Prostate gland (tissue), 2 donors: ENCODE data around the gene TMEM192.

Source experiments
- POLR2AphosphoS5 ChIP-seq: sonication (generic); formaldehyde crosslinking; IDR thresholded peaks from one replicate; pipeline ENCODE4 v1.6.1; 2017; ENCODE audit warnings: antibody characterized with exemption
- TF ChIP-seq, protein P1 (sequence below), 4 experiments: fragments of 200-600 bp in 2 of 4; fragments of 450-650 bp in 2 of 4; sonication (generic) in 2 of 4; IDR thresholded peaks; 1 replicate in 3 of 4; 2 replicates in 1 of 4; pipeline ENCODE4 v1.5.1; 2016 to 2019; ENCODE audit warnings: antibody characterized with exemption in 4 of 4, mild to moderate bottlenecking in 2 of 4, moderate library complexity in 2 of 4

DNA sequence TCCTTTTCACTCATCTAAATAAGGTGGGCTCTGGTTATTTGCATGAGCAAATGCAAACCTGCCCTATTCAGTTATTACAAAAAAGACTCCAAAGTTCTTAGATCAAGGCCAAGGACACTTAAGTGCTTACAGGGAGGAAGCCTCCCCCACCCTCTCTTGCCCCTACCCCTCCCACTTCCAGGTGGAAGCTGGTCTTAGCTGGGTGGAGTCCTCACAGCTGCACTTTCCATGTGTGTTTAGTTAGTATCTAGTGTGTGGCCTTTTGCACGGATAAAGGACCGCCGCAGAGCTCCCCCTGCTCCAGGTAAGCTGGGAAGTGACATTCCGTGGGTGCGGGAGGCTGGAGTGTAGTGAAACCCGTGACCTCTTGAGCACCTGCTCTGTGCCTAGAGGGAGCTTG, 59.0 kb downstream of the TMEM192 start, which contains the start of gene TRIM75:
- TF ChIP-seq, protein P1, sequence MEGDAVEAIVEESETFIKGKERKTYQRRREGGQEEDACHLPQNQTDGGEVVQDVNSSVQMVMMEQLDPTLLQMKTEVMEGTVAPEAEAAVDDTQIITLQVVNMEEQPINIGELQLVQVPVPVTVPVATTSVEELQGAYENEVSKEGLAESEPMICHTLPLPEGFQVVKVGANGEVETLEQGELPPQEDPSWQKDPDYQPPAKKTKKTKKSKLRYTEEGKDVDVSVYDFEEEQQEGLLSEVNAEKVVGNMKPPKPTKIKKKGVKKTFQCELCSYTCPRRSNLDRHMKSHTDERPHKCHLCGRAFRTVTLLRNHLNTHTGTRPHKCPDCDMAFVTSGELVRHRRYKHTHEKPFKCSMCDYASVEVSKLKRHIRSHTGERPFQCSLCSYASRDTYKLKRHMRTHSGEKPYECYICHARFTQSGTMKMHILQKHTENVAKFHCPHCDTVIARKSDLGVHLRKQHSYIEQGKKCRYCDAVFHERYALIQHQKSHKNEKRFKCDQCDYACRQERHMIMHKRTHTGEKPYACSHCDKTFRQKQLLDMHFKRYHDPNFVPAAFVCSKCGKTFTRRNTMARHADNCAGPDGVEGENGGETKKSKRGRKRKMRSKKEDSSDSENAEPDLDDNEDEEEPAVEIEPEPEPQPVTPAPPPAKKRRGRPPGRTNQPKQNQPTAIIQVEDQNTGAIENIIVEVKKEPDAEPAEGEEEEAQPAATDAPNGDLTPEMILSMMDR (IDR thresholded peaks at IDR 0.05), result no peak
- TF ChIP-seq POLR2AphosphoS5, result no peak
